NCI-H187 treated with DMSO at 0.1 percent for 48 hours (cell line): ENCODE measurements around the gene CLECL1.
A peak's percentile ranks its signal among the peaks of the same experiment; 100 is the strongest.
"Not testable (repeated sequence)": the region's sequence is repeated elsewhere in the genome, so short reads cannot be mapped to it uniquely, and the experiment has no call there.

Experiments used
- DNase-seq: peaks from one replicate; lab custom pipeline; 2025; lab: John Stamatoyannopoulos, UW

CLECL1 gene

DNA sequence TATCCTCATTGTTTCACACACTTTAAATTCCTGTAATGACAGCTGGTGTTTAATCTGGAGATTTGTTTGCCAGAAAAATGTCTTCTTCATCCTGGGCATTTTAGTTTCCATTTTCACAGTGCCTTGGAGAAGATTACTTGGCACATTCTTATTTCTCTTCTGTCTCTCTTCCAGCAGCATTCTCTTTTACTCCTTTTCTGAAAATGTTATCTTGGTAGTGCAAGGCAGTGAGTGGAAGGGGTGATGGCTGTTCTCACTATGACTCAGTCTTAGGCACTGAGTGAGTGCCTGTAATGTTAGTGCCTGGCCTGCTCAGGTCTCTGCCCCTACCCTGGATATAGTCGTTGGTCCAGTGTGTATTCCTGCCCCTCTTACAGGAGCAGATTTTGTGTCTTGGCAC is 13.1 kb downstream of the CLECL1 start:
- DNase-seq = no peak

- DNase-seq = no peak
Measured at GRCh38 chr12:9718968-9719367, 13.9 kb downstream of the CLECL1 start.

DNA sequence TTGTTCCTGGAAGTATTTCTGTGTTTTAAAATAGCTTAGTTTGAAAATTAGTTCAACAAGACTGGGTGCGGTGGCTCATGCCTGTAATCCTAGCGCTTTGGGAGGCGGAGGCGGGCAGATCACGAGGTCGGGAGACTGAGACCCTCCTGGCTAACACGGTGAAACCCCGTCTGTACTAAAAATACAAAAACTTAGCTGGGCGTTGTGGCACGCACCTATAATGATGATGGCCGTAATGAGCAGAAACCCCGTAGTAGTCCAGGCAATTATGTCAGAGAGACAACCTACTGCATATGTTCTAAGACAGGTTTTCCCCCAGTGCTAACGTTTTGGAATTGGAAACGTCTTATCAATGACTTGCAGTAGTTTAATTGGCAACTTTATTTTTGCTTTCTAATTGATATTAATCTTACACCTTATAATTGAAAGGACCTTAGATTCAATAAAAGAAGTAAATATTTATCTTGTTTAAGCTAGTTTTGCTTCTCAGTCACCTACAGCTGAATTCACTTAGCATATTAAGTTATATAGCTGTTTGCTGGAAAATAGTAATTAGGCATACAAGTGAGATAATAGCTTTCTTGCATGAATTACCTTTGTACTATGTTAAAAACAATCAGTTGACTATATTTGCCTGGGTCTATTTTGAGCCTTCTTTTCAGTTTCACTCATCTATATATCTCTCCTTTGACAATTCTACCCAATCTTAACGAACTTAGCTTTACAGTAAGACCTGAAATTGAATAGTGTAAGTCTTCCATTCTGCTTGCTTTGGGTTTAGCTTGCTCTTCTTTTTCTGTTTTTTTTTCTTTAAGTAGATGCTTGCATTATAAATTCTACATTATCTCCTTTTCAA is 15.6 kb downstream of the CLECL1 start:
- no peak for DNase-seq

DNA sequence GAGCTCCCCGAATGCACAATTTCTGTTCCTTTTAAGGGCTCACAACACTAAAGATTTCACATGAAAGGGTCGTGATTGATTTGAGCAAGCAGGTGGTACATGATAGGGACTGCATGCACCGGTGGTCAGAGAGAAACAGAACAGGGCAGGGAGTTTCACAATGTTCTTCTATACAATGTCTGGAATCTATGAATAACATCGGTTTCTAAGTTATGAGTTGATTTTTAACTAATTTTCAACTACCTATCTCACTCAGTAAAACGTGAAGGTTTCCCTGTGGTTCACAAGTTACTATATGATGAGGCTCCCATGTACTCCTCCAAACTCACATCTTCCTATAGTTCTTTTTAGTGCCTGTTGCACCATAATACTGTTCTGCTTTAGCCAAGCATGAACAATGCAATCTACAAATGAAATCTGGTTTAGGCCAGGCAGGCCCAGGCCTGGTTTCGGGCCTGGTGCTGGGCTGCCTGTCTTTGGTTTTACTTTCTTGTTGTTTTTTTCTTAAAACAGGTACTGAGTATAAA is 19.8 kb downstream of the CLECL1 start:
- not testable (repeated sequence) for DNase-seq

DNA sequence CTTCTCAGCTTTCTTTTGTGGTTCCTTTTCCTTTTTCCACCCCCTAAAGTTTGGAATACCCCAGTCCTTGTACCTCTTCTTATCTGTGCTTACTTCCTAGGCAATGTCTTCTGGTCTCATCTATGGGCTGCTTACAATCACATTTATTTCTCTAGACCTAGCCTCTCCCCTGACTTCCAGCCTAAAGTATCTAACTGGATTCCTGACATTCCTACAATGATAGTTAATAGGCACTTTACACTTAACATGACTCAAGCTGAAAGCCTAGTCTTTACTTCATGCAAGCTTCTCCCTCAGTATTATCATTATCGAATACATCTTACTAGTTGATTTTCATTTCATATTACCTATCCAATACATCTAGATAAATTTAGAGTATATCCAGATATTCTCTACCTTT is 21.2 kb downstream of the CLECL1 start:
- DNase-seq = no peak

- no peak for DNase-seq
Measured at GRCh38 chr12:9710584-9711375, 22.1 kb downstream of the CLECL1 start.

DNA sequence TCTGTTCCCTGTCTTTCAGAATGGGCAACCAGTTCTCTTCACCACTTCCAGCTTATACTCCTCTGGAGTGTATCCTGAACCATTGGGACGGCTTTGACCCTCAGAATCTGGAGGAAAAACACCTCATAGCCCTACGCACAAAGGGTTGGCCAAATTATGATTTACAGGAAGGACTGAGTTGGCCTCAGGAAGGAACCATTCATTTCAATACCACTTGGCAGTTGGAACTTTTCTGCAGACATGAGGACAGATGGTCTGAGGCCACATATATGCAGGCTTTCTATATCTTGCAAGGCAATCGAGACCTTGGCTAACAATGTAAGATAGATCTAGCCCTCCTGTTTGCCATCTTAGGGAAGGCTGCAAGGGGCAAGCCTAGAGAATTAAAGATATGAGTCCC is 24.0 kb downstream of the CLECL1 start:
- no peak for DNase-seq

DNA sequence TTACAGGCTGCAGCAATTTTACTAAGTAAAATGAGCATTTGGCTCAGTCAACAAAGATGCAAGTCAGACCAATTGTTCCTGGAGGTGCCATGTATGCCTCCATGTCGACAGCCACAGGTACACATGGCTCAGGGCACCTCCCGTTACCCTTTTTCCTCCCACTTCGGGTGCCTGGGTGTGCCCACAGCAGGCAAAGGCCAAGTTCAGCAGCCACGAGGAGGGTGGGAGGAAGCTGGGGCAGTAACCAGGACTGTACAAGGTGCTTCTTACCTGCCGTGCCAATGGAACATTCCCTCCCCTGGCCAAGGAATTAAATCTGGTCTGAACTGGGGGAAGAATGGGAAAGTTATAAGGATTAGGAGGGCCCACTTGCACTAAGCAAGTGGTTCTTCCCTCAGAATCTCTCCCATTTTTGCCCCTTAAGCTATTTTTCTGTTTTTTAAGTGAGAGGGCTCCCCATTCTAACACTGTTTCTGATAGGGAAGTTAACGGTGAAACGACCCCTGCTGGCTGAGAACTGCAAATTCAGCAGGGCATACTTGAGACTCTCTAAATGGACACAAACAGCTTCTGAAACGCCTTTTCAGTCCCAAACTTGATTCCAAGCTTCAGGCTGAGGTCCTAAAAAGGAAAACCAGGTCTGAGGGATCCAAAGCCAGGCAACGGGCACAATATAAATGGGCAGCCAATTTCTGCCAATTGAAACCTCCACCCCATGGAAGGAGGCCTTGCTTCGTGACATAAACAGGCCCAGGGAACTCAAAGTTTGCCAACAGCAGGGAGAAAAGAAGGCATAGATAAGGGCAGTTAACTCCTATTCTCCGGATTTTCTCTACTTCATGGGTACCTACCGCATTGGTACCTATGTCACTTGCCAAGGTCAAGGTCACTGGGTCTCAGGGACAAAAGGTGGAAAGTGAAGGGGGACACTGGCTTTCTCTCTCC is 24.8 kb downstream of the CLECL1 start:
- DNase-seq = no peak

GRCh38 chr12:9707356-9707755 is 25.5 kb downstream of the CLECL1 start:
- no peak for DNase-seq

DNA sequence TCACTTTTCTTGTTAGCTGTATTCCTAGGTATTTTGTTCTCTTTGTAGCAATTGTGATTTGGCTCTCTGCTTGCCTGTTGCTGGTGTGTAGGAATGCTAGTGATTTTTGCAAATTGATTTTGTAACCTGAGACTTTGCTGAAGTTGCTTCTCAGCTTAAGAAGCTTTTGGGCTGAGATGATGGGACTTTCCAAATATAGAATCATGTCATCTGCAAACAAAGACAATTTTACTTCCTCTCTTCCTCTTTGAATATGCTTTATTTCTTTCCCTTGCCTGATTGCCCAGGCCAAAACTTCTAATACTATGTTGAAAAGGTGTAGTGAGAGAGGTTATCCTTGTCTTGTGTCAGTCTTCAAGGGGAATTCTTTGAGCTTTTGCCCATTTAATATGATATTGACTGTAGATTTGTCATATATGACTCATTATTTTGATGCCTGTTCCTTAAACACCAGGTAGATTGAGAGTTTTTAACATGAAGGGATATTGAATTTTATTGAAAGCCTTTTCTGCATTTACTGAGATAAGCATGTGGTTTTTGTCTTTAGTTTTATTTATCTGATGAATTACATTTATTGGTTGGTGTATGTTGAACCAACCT is 26.7 kb downstream of the CLECL1 start:
- DNase-seq = no peak

DNA sequence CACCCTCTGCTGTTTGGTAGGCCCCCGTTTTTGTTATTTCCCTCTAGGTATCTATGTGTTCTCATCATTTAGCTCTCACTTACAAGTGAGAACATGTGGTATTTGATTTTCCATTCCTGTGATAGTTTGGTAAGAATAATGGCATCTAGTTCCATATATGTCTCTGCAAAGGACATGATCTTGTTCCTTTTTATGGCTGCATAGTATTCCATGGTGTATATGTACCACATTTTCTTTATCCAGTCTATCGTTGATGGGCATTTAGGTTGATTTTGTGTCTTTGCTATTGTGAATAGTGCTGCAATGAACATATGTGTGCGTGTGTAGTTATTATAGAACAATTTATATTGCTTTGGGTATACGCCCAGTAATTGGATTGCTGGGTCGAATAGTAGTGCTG is 28.3 kb downstream of the CLECL1 start:
- DNase-seq = not testable (repeated sequence)

DNA sequence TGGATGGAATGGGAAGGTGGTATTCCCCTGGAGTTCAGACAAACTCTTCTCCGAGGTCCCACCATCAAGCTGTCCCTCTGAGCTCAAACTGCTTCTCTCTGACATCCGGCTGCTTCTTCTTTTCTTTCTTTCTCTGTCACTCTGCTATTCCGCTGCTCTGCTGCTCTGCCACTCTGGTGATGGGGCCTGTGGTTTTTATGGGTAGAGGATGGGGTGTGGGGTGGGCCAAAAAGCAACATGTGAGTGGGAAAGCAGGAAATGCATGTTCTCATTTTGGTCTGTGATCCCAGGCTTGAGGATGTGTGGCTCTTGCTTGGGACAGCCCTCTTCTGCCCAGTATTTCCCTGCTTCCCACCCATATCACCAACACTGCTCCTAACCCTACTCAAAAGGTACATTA is 30.6 kb downstream of the CLECL1 start:
- DNase-seq = no peak

DNA sequence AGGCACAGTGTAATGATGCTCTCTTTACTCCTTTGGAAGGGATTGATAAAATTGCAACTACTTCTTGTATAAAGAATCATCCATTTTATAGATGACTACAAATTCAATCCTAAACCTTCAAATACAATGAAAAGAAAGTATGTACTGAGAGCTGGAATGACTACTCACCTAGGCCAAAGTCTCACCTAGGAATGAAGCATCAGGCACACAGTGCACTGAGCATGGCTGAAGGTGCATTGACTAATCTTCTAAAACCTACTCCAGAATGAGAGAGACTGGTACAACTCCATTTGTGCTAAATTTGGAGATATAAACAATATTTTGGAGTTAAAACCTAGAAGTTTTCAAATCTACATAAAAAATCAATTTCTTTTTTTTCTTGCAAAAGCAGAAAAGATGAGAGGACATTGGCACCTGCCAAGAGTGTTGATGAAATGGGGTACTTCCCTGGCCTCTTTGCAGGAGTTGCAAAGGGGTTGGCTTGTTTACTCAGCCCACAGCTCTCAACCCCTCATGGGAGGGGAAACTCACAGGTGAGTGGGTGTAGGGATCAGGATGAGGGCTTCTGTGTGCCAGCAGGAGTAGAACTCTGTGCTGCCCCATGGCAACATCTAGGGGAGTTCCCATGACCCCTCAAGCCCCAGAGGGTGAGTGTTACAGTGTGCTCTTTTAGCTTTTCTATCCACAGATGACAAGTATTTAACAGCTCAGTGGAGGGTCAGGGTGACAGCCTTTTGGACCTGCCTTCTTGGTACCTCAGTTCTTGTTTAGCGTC is 31.3 kb downstream of the CLECL1 start:
- no peak for DNase-seq

DNA sequence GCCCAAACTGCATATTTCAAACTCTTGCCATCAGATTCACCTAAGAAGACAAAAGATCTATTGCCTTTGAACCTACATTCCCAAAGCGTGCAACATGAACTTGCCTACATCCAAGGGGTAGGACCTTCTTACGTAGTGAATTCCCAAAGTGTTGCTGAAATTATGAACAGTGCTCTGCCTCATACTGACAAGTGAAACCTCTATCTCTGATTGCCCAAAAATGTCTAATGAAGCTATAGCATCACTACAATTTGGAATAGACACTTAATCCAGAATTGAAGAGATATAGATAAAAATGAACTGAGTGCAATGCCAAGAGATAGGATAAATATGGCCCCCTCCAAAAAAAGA is 32.3 kb downstream of the CLECL1 start:
- no peak for DNase-seq

- DNase-seq = no peak
Measured at GRCh38 chr12:9699898-9700605, 32.8 kb downstream of the CLECL1 start.

GRCh38 chr12:9699269-9699897 is 33.5 kb downstream of the CLECL1 start:
- DNase-seq = peak; percentile 8

- no peak for DNase-seq
Measured at GRCh38 chr12:9698681-9699080, 34.2 kb downstream of the CLECL1 start.

DNA sequence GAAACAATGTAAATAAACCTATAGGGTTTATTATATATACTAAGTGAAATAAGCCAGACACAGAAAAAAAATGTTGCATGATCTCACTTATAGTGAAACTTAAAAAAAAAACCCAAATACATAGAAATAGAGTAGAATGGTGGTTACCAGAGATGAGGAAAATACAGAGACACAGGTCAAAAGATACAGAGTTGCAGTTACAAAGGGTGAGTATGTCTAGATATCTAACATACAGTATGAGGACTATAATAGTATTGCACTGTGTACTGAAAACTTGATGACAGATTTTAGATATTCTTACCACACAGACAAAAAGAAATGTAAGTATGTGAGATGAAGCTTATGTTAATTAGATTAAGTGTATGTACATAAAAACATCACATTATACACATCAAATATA is 35.3 kb downstream of the CLECL1 start:
- DNase-seq = no peak

DNA sequence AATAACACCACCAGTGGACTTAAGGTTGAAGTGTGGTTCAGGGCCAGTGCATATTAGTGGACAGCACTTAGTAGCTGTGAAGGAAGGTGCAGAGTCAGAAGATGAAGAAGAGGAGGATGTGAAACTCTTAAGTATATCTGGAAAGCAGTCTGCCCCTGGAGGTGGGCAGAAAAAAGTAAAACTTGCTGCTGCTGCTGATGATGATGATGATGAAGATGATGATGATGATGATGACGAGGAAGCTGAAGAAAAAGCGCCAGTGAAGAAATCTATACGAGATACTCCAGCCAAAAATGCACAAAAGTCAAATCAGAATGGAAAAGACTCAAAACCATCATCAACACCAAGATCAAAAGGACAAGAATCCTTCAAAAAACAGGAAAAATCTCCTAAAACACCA is 37.2 kb downstream of the CLECL1 start:
- not testable (repeated sequence) for DNase-seq

DNA sequence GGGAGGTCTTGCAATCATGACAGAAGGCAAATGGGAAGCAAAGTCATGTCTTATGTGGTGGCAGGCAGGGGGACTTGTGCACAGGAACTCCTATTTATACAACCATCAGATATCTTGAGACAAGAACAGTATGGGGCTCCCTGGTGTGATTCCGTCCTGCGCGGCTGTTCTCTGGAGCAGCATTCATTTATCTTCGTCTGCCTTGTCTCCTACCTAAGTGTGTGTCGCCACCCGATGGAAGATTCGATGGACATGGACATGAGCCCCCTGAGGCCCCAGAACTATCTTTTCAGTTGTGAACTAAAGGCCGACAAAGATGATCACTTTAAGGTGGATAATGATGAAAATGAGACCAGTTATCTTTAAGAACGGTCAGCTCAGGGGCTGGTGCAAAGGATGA is 37.7 kb downstream of the CLECL1 start:
- DNase-seq = not testable (repeated sequence)
